GM08714 (cell line): ENCODE results near the gene RB1.

Experiments used
- H3K4me3 ChIP-seq: fragments of 200-500 bp; sonication (Bioruptor generic); 2 replicates; pipeline ENCODE4 v1.5.1; 2014; ENCODE audit warnings: mild to moderate bottlenecking, low read length, inconsistent platforms
- ZNF274 ChIP-seq: IDR thresholded peaks from 2 replicates; pipeline ENCODE4 v1.6.1; 2012; ENCODE audit warnings: mild to moderate bottlenecking, low read depth, low read length

RB1 gene

DNA sequence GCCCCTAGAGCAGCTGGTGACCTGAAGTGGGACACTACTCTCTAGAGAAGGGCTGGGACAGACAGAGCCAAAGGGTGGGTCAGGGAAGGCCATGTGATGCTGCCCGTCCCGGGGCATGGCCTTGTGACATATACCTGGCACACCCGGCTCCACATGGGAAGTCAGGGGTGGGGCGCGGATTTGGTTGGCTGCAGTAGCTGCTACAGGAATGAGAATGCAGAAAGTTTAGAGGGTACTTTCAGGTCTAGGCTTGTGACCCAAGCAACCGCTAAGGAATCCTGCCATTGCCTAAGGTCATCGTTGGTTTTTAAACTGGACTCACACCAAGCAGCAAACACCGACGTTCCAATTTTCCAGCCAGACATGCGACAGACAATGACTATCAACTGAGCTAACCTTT is 203.5 kb downstream of the RB1 start:
- no peak overlapping the region for H3K4me3 ChIP-seq
- no peak for TF ChIP-seq ZNF274

DNA sequence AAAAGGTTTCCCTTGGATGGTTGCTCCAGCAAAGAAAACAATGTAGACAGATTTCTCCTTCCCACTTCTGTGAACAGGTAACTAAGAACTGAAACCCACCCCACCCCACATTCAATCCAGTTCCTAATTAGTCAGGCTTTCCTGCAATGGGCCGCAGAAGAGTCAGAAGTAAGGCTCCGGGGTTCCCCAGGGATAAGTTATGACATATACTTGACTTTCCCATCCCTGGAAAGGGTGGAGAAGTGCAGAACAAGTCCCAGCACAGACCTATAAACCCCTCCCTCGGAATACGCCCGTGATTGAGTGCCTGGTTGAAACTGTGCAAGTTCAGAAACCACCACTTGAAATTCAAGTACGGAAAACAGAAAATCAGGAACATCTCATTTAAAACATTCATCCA is 204.5 kb downstream of the RB1 start:
- TF ChIP-seq ZNF274, result no peak
- H3K4me3 ChIP-seq, result no peak overlapping the region

DNA sequence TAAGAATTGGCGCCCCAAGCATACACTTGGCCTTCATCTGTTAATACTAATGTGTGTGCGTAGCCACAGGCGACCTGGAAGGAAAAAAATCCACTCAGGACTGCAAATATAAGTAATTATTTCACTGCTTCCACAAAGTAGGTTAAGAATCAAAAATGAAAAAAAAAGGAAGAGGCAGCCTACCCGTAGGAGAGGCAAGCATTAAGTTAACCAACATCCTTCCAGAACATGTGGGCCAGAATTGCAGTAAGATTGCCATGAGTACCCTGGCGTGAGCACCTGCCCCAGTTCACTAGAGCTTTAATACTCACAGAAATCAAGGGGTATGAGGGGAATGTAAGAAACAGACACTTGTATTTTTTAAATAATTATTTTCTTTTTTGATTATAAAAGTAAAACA is 207.1 kb downstream of the RB1 start:
- TF ChIP-seq ZNF274, result no peak
- H3K4me3 ChIP-seq, result no peak overlapping the region

DNA sequence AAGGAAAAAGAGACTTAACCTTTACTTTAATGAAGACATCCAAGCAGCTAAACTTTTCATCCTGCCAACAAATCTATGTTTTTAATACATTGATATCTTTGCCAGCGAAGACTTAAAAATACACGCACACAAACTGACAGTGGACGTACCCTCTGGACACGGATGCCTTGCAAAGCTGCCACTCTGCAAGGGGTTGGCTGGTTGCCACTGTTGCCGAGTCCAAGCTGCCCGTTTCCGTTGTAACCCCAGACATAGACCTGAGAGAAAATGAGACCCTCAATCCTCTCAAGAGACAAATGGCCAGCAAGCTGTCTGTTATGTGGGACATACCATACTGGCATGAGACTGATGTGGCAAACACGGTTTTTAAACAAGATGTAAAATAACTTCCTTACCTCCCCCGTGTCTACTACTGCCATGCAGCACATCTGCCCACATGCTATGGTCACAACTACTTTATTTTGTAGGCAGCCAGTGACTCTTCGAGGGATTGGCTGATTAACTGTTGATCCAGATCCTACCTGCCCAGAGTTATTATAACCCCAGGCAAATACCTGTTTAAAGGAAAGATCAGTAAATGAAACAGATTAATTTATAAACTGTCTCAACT is 208.2 kb downstream of the RB1 start:
- H3K4me3 ChIP-seq, result no peak overlapping the region
- TF ChIP-seq ZNF274, result no peak

DNA sequence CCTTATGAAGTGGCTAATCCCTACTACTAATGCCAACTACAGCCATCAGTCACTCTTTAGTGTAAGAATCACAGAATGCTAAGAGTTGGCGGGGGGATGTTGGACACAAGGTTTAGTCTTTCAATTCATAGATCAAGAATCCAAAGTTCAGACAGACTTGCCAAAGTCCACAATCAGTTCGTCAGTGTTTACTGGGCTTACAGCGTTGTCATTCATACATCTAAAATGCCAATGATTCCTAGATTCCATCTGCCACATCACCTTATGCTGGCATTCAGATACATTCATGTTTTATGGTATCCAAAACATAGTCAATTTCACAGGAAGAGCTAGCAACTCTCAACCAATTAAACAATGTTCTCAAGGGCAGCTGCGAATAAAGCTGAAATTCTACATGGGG is 211.2 kb downstream of the RB1 start:
- no peak overlapping the region for H3K4me3 ChIP-seq
- no peak for TF ChIP-seq ZNF274

DNA sequence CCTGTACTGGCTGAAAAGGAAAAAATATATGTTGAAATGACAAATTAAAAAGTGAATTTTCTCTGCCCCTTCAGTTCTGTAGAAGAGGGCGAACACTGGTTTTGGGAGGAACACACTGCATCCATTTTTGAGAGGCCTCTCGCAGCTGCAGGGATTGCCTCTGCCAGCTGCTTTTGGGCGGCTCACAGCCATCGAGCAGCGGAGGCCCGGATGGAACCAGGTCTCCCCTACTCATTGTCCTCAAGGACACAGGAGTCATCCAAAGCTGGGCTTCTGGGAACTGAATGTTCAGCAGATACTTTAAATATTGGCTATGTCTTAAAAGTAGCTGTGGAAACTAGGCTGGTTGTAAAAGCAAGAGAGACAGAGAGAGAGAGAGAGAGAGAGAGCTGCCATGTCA is 212.2 kb downstream of the RB1 start:
- no peak for TF ChIP-seq ZNF274
- no peak overlapping the region for H3K4me3 ChIP-seq

DNA sequence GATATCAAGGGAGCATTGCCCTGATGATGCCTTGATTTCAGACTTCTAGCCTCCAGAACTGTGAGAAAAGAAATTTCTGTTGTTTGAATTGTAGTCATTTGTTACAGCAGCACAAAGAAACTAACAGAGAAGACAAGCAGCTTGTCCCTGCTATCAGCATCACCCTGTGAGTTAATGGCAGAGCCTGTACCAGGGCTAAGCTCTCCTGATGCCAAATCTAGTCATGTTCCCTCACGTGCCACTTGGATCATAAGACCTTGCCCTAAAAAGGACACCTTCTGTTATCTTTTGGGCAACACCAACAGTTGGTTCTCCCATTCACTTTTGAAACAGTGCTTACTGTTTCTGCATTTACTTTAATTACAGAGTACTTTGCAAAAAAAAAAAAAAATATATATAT is 214.5 kb downstream of the RB1 start:
- no peak overlapping the region for H3K4me3 ChIP-seq
- no peak for TF ChIP-seq ZNF274

DNA sequence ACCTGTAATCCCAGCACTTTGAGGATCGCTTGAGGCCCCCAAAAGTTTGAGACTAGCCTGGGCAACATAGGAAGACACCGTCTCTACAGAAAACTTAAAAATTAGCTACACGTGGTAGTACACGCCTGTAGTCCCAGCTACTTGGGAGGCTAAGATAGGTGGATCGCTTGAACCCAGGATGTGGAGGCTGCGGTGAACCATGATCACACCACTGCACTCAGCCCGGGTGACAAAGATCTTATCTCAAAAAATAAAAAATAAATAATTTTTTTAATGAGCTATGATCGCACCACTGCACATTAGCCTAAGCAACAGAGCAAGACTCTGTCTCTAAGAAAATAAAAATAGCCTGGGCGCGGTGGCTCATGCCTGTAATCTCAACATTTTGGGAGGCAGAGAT is 222.7 kb downstream of the RB1 start:
- H3K4me3 ChIP-seq, result no peak overlapping the region
- TF ChIP-seq ZNF274, result no peak

DNA sequence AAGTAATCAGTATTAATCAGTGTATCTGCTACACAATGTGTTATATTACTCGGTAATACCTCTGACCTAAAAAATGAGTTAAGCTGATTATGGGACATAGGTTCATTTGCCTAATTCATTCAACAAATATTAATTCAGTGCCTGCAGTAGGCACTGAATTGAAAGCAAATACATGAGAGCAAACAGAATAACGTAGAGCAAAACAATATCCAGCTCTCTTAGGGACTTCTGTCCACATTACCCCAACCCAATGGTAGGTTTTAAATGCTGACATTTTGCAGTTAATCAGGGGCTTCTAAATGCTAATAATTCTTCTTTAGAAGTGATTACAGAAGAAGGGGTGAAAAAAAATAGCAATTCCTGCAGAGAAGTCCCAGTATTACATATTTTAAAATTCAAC is 224.4 kb downstream of the RB1 start:
- no peak for TF ChIP-seq ZNF274
- H3K4me3 ChIP-seq, result no peak overlapping the region

DNA sequence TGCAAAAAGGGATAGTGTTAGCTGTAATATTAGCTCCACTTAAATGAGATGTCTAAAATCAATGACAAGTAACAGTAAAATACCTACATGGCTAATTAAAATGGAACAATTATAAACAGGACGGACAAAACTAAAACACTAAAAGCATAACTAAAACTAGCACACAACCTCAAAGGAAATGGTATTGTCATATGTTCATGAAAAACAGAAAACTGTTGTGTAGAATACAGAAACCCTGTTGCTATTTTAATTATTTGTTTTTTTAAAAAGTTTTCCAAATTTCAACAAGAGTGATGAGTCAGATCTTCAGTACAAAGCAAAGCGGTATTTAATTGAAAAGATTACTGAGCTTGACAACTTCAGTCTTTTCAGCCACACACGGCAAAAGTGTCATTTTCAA is 225.2 kb downstream of the RB1 start:
- no peak overlapping the region for H3K4me3 ChIP-seq
- no peak for TF ChIP-seq ZNF274

DNA sequence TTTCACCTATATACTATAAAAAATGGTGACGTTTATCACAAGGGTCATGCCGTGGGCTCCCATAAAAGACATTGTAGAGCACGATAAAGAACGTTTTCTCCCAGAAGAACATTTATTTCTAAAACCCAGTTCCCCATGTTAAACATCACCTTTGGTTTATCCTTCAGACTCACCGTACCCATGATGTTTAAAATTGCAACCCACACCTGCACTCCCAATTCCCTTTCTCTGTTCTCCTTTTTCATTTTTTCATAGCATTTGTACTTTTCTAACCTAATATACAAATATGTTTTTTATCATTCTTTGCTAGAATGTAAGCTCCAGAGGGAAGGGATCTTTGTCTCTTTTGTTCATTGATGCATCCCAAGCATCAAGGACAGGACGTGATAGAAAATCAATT is 227.3 kb downstream of the RB1 start:
- no peak overlapping the region for H3K4me3 ChIP-seq
- TF ChIP-seq ZNF274, result no peak
